Fibroblast of pulmonary artery (primary cell): ENCODE measurements around the gene EFNA4.

Source experiments
- DNase-seq: peaks from one replicate; pipeline ENCODE4 v3.0.0-alpha.2; 2010; ENCODE audit warnings: low read depth
- H3K4me3 ChIP-seq: replicated peaks from 2 replicates; pipeline ENCODE4 v1.5.1; 2011; ENCODE audit warnings: low read depth, mild to moderate bottlenecking, control low read depth, low read length, moderate library complexity
- CTCF ChIP-seq: IDR thresholded peaks from 2 replicates; pipeline ENCODE4 v1.5.1; 2011; ENCODE audit warnings: mild to moderate bottlenecking, control low read depth, low read length, inconsistent platforms; ENCODE audit errors: missing control alignments

Gene EFNA4

GRCh38 chr1:155103325-155103724 is 39.8 kb downstream of the EFNA4 start:
- TF ChIP-seq CTCF: no peak
- no peak for DNase-seq

GRCh38 chr1:155104605-155105534 is 41.3 kb downstream of the EFNA4 start:
- H3K4me3 ChIP-seq: no peak overlapping the region
- no peak for TF ChIP-seq CTCF
- DNase-seq: no peak

More at GRCh38 chr1:155103325-155103724, 39.8 kb downstream of the EFNA4 start:
- no peak overlapping the region for H3K4me3 ChIP-seq

- peak; percentile 79 for DNase-seq
- no peak for TF ChIP-seq CTCF
- H3K4me3 ChIP-seq: no peak overlapping the region
Observed at GRCh38 chr1:155105604-155106011, 42.1 kb downstream of the EFNA4 start.

GRCh38 chr1:155106862-155107261 is 43.3 kb downstream of the EFNA4 start:
- no peak for TF ChIP-seq CTCF
- DNase-seq: no peak
- H3K4me3 ChIP-seq: no peak overlapping the region

- TF ChIP-seq CTCF: no peak
- H3K4me3 ChIP-seq: no peak overlapping the region
- no peak for DNase-seq
Observed at GRCh38 chr1:155107309-155108264, 44.0 kb downstream of the EFNA4 start.

- no peak for DNase-seq
- no peak for TF ChIP-seq CTCF
- H3K4me3 ChIP-seq: no peak overlapping the region
Observed at GRCh38 chr1:155108296-155108695, 44.8 kb downstream of the EFNA4 start.
